HL-60 (cell line): ENCODE data around the gene MAPK6.

Experiments used
- DNase-seq, 2 experiments: peaks; one replicate each; pipeline ENCODE4 v3.0.0-alpha.2; 2010 to 2020; ENCODE audit warnings: low read depth in 1 of 2, low spot score in 1 of 2
- H3K27ac ChIP-seq: fragments of 250-450 bp; sonication (Bioruptor Pico); replicated peaks from 2 replicates; pipeline ENCODE4 v1.5.1; 2020; ENCODE audit warnings: mild to moderate bottlenecking, moderate library complexity
- H3K27me3 ChIP-seq: fragments of 250-450 bp; sonication (Bioruptor Pico); 2 replicates; pipeline ENCODE4 v1.5.1; 2021; ENCODE audit warnings: mild to moderate bottlenecking, moderate library complexity; ENCODE audit not compliant: insufficient read depth, poor library complexity, severe bottlenecking
- H3K4me3 ChIP-seq: replicated peaks from 2 replicates; pipeline ENCODE4 v1.5.1; 2011; ENCODE audit warnings: mild to moderate bottlenecking, control low read depth, low read length; ENCODE audit not compliant: insufficient read depth
- GABPA ChIP-seq: IDR thresholded peaks from 2 replicates; pipeline ENCODE4 v1.6.1; 2012; ENCODE audit warnings: low read depth
- POLR2AphosphoS5 ChIP-seq: IDR thresholded peaks from 2 replicates; pipeline ENCODE4 v1.6.1; 2012; ENCODE audit warnings: low read depth
- SPI1 ChIP-seq: IDR thresholded peaks from 2 replicates; pipeline ENCODE4 v1.6.1; 2012; ENCODE audit warnings: low read depth, mild to moderate bottlenecking, borderline replicate concordance
- TF ChIP-seq, protein P1 (sequence below): IDR thresholded peaks from 2 replicates; pipeline ENCODE4 v1.6.1; 2012; ENCODE audit warnings: low read depth; ENCODE audit not compliant: insufficient replicate concordance
- TF ChIP-seq, protein P2 (sequence below): IDR thresholded peaks from one replicate; pipeline ENCODE4 v1.5.1; 2011; ENCODE audit warnings: low read length, control low read depth, inconsistent platforms; ENCODE audit not compliant: insufficient read depth

Gene MAPK6

DNA sequence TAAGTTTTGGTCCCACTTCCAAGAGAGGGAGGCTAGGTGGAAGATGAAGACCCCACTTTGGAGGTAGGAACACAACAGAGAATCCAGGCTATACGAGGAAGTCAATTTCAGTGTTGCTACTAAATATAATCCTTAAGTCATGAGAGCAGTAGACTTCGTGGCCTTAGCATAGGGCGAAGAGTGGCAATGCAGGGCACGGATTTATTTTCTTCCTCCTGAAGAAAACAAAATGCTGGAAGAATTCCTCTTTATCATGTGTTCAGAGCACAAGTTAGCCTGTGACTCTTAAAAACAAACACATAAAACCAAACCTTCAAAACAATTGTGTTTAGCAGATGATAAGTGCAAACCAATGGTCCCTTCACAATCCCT is 74.1 kb downstream of the MAPK6 start:
- no peaks in the 10 kb centered on the region for H3K27me3 ChIP-seq
- no peak for TF ChIP-seq GABPA
- TF ChIP-seq, protein P1, sequence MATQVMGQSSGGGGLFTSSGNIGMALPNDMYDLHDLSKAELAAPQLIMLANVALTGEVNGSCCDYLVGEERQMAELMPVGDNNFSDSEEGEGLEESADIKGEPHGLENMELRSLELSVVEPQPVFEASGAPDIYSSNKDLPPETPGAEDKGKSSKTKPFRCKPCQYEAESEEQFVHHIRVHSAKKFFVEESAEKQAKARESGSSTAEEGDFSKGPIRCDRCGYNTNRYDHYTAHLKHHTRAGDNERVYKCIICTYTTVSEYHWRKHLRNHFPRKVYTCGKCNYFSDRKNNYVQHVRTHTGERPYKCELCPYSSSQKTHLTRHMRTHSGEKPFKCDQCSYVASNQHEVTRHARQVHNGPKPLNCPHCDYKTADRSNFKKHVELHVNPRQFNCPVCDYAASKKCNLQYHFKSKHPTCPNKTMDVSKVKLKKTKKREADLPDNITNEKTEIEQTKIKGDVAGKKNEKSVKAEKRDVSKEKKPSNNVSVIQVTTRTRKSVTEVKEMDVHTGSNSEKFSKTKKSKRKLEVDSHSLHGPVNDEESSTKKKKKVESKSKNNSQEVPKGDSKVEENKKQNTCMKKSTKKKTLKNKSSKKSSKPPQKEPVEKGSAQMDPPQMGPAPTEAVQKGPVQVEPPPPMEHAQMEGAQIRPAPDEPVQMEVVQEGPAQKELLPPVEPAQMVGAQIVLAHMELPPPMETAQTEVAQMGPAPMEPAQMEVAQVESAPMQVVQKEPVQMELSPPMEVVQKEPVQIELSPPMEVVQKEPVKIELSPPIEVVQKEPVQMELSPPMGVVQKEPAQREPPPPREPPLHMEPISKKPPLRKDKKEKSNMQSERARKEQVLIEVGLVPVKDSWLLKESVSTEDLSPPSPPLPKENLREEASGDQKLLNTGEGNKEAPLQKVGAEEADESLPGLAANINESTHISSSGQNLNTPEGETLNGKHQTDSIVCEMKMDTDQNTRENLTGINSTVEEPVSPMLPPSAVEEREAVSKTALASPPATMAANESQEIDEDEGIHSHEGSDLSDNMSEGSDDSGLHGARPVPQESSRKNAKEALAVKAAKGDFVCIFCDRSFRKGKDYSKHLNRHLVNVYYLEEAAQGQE, result no peak
- TF ChIP-seq, protein P2, sequence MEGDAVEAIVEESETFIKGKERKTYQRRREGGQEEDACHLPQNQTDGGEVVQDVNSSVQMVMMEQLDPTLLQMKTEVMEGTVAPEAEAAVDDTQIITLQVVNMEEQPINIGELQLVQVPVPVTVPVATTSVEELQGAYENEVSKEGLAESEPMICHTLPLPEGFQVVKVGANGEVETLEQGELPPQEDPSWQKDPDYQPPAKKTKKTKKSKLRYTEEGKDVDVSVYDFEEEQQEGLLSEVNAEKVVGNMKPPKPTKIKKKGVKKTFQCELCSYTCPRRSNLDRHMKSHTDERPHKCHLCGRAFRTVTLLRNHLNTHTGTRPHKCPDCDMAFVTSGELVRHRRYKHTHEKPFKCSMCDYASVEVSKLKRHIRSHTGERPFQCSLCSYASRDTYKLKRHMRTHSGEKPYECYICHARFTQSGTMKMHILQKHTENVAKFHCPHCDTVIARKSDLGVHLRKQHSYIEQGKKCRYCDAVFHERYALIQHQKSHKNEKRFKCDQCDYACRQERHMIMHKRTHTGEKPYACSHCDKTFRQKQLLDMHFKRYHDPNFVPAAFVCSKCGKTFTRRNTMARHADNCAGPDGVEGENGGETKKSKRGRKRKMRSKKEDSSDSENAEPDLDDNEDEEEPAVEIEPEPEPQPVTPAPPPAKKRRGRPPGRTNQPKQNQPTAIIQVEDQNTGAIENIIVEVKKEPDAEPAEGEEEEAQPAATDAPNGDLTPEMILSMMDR, result no peak
- TF ChIP-seq POLR2AphosphoS5, result no peak
- TF ChIP-seq SPI1, result no peak
- no peak overlapping the region for H3K4me3 ChIP-seq
- H3K27ac ChIP-seq, result no peak overlapping the region
- DNase-seq, result no peak

DNA sequence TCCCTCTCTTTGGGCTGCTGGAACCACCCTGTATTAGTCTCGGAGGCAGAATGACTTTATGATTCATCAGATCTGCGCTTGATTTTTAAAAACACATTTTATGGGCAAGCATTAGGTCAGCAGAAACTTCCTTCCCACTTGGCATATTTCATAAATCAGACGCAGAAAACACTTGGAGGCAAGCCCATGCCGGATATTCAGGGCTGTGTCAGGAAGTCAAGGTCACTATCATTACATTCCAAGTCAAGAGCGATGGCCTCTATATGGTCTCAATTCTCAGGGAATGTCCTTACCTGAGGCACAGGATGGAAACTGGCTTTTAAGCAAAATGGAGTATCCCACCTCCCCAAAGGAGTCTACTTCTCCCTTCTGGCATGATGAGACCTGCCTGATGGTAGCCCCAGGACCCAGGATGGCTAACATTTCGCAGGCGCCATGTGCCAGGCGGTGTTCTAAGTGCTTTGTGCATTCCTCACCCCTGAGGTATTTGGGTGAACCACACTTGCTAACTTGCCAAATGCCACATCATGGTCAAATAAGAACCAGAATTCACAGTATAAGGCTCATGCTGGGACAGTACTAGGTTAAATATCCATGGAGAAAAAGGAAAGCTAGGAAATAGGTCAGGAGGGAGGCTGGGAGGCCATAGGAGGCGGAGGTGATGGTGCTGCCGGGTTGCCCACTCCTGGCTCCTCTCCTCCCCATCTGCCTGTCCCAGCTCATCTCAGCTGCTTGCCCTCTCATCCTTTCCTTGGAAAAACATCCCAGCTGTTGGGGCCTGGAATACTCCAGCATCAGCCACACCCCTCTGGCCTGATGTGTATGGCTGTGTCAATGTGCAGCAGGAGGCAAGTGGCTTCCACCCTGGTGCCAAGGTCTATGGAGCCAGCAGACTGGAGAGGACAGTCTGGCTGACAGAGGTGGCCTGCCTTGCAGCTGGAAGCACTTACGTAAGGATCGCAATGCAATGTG is 74.8 kb downstream of the MAPK6 start:
- Histone ChIP-seq H3K4me3 (no peak overlapping the region), H3K27ac (no peak overlapping the region), H3K27me3 (no peaks in the 10 kb centered on the region)
- no peak for DNase-seq
- TF ChIP-seq POLR2AphosphoS5 (no peak), SPI1 (no peak), GABPA (no peak)
- TF ChIP-seq, protein P2, result no peak
- TF ChIP-seq, protein P1, result no peak

- TF ChIP-seq GABPA (no peak), SPI1 (no peak), POLR2AphosphoS5 (no peak)
- TF ChIP-seq, protein P1, result no peak
- TF ChIP-seq, protein P2, result no peak
- no peak overlapping the region for H3K27ac ChIP-seq
- no peak for DNase-seq
- no peak overlapping the region for H3K4me3 ChIP-seq
- no peaks in the 10 kb centered on the region for H3K27me3 ChIP-seq
These were observed 76.0 kb downstream of the MAPK6 start for GRCh38 chr15:52094811-52095584.
